ENCODE results near the gene CRAMP1.

Gene CRAMP1

DNA sequence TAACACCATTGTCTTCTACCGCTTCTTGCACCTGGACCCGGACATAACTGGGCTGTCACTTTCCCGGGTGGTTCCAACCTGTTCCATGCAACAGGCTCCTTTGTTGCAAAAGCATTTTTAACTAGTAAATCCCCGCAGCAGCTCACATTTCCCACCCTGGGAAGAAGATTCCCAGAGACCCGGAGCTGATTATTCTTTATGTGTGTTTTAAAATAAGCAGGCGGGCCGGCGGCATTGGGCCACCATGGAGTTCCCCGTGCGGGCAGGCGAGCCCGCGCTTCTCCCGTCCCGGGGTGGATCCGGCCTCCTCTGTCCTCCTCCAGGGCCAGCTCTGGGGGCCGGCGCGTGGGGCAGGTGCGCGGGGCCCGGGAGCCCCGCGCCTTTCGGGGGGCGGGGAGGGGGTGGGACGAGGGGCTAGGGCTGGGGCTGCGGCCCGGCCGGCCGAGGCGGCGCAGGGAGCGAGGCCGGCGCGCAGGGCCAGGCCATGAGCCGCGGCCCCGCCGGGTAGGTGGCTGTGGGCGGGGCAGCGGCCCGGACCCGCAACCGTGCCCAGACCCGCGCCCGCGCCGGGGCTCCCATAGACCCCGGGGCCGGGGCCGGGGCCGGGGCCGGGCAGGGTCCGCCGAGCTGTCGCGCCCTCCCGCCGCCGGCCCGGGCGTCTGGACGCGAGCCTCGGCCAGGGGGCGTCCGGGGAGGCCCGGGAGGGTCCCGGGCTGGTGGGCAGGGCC is 1.7 kb downstream of the CRAMP1 start:
- TF ChIP-seq, protein P1, sequence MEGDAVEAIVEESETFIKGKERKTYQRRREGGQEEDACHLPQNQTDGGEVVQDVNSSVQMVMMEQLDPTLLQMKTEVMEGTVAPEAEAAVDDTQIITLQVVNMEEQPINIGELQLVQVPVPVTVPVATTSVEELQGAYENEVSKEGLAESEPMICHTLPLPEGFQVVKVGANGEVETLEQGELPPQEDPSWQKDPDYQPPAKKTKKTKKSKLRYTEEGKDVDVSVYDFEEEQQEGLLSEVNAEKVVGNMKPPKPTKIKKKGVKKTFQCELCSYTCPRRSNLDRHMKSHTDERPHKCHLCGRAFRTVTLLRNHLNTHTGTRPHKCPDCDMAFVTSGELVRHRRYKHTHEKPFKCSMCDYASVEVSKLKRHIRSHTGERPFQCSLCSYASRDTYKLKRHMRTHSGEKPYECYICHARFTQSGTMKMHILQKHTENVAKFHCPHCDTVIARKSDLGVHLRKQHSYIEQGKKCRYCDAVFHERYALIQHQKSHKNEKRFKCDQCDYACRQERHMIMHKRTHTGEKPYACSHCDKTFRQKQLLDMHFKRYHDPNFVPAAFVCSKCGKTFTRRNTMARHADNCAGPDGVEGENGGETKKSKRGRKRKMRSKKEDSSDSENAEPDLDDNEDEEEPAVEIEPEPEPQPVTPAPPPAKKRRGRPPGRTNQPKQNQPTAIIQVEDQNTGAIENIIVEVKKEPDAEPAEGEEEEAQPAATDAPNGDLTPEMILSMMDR (IDR thresholded peaks at IDR 0.05; ENCODE audit: low read depth, low read length) = no peak
- H3K4me1 ChIP-seq = no peaks in the 10 kb centered on the region; the same call in 1 of the 2 replicates
- H3K36me3 ChIP-seq = peaks cover 17% of the 10 kb centered on the region
- no peaks in the 10 kb centered on the region for H3K9me3 ChIP-seq
- peaks cover 11% of the 10 kb centered on the region; the same call in 1 of the 2 replicates for H3K27me3 ChIP-seq
- H3K4me3 ChIP-seq (ENCODE audit: low read depth, low read length) = peak overlapping the region; percentile 72
- DNase-seq = no peak

DNA sequence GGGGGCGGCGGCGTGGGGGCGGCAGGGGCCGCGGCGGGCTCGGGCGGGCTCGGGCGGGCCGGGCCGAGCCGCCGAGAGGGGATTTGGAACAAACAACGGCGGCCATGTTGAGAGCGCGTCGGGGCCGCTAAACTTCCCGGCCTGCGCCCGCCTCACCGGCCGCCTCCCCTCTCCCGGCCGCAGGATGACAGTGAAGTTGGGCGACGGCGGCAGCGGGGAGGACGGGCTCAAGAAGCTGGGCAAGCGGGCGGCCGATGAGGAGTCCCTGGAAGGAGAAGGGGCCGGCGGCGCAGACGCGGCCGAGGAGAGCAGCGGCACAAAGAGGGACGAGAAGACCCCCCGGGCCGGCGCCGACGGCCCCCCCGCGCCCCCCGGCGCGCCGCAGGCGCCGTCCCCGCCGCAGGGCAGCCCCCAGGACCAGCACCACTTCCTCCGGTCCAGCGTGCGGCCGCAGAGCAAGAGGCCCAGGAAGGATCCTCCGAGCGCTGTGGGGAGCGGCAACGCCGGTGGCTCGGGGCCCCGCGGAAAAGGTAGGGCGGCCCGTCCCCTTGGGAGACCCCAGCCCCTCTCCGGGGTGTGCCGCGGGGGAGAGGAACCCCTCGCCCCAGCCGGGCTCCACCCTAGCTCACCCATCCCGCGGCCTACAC is 2.4 kb downstream of the CRAMP1 start:
- H3K4me1 ChIP-seq = no peaks in the 10 kb centered on the region; the same call in 1 of the 2 replicates
- peaks cover 11% of the 10 kb centered on the region; the same call in 1 of the 2 replicates for H3K27me3 ChIP-seq
- no peaks in the 10 kb centered on the region for H3K9me3 ChIP-seq
- TF ChIP-seq, protein P1 (IDR thresholded peaks at IDR 0.05; ENCODE audit: low read depth, low read length) = no peak
- DNase-seq = peak; percentile 32
- peaks cover 17% of the 10 kb centered on the region for H3K36me3 ChIP-seq
- peak overlapping the region; percentile 57 for H3K4me3 ChIP-seq (ENCODE audit: low read depth, low read length)

DNA sequence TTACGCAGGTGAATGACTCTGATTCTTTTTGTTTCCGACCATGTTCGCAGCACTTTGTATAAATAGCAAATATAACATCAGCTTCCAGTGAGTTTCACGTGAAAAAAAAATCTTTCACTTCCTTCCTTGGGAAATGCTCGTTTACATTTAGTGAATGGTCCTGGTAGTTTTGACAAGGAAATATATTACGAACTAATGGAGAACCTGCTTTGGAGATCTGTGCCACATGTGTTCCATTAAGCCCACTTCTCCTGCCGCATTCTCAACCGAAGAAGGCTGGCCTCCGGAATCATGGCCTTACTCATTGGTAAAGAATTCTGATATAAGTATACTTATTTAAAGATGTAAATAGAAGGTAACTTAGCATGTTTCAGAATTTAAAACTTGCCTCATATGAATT is 3.6 kb downstream of the CRAMP1 start:
- no peak for DNase-seq
- Histone ChIP-seq H3K27me3 (peaks cover 11% of the 10 kb centered on the region; the same call in 1 of the 2 replicates), H3K36me3 (peaks cover 20% of the 10 kb centered on the region), H3K9me3 (no peaks in the 10 kb centered on the region), H3K4me1 (no peaks in the 10 kb centered on the region), H3K4me3 (ENCODE audit: low read depth, low read length) (no peak overlapping the region)
- TF ChIP-seq, protein P1 (IDR thresholded peaks at IDR 0.05; ENCODE audit: low read depth, low read length) = no peak

DNA sequence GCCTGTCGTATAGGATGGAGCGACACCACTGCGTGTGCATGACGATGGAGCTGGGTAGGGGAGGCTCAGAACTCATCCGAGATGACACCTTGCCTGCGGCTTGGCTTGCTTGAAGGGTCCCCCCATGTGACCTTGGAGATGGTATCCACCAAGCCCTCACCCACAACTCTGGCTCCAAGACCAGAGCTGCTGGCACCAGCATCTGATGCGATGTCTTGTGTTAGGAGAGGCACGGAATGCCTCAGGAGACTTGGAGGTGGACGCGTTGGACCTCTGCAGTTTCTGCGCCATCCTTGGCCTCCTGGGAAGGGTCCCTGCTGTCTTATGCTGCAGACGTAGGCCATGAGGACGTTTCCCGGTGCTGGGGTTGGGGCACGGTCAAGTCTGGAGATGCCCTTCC is 7.8 kb downstream of the CRAMP1 start:
- Histone ChIP-seq H3K27me3 (0 out of 2 replicates have a peak, but pooled peaks cover under 1% of the 10 kb centered on the region), H3K36me3 (peaks cover 20% of the 10 kb centered on the region), H3K9me3 (no peaks in the 10 kb centered on the region), H3K4me1 (no peaks in the 10 kb centered on the region), H3K4me3 (ENCODE audit: low read depth, low read length) (no peak overlapping the region)
- no peak for DNase-seq
- TF ChIP-seq, protein P1 (IDR thresholded peaks at IDR 0.05; ENCODE audit: low read depth, low read length) = no peak

DNA sequence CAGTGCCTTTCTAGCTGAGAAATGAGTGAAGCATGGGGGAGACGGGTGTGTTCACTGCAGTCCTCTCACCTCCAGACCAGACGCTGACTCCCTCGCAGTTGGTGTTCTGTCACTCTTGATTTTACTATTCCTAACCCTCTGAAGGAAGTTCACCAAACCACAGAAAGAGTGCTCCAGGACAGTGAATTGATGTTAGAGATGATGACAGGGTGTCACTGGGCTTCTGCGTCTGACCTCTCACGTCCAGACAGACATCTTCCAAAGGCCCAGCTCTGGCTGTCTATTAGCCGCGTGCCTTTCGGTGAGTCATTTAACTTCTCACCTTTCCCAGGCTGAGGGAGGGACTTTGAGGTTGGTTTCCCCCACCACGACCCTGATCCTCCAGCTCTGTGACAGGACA is 8.2 kb downstream of the CRAMP1 start:
- no peaks in the 10 kb centered on the region for H3K27me3 ChIP-seq
- TF ChIP-seq, protein P1 (IDR thresholded peaks at IDR 0.05; ENCODE audit: low read depth, low read length) = no peak
- no peak overlapping the region for H3K4me3 ChIP-seq (ENCODE audit: low read depth, low read length)
- peaks cover 20% of the 10 kb centered on the region for H3K36me3 ChIP-seq
- no peak for DNase-seq
- H3K4me1 ChIP-seq = no peaks in the 10 kb centered on the region
- H3K9me3 ChIP-seq = no peaks in the 10 kb centered on the region

DNA sequence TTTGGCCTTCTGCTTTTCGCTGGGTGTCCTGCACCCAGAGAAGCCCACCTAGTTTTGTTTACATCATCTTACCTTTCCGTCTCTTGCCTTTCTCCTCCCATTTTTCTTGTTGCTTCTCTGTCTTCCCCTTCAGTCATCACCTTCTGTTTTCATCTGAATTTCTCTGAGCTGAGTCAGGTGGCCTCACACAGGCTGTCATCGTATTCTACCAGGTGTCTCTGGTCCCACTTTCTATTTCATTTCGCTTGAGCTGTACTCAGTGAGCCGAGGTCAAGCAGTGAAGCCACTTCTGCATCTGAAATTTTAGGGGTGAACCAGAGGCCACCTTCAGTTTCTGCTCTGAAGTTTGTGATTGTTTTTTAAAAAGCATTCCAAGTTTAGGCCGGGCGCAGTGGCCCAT is 9.7 kb downstream of the CRAMP1 start:
- H3K27me3 ChIP-seq = no peaks in the 10 kb centered on the region
- H3K9me3 ChIP-seq = no peaks in the 10 kb centered on the region
- peaks cover 25% of the 10 kb centered on the region for H3K36me3 ChIP-seq
- no peak overlapping the region for H3K4me3 ChIP-seq (ENCODE audit: low read depth, low read length)
- DNase-seq = no peak
- TF ChIP-seq, protein P1 (IDR thresholded peaks at IDR 0.05; ENCODE audit: low read depth, low read length) = no peak
- no peaks in the 10 kb centered on the region for H3K4me1 ChIP-seq

Measured in BE2C (cell line).